Osteocyte (in vitro differentiated cells): ENCODE results near the gene ADGRF4. TPM values are rescaled to one million over a fixed set of nuclear protein-coding genes. Genes with fewer than 3 reads are reported as not detected.

Experiments used
- DNase-seq: peaks from one replicate; pipeline ENCODE4 v3.0.0; 2021; ENCODE audit warnings: mixed read lengths; ENCODE audit not compliant: unreplicated experiment; ENCODE audit errors: extremely low spot score
- H3K27ac Mint-ChIP-seq: one replicate; pipeline ENCODE4 v1.8.0; 2021; ENCODE audit warnings: mild to moderate bottlenecking, mixed read lengths; ENCODE audit not compliant: unreplicated experiment
- H3K27me3 Mint-ChIP-seq: one replicate; pipeline ENCODE4 v1.8.0; 2021; ENCODE audit warnings: mixed read lengths; ENCODE audit not compliant: unreplicated experiment
- H3K36me3 Mint-ChIP-seq: one replicate; pipeline ENCODE4 v1.8.0; 2021; ENCODE audit warnings: mixed read lengths; ENCODE audit not compliant: unreplicated experiment
- H3K4me1 Mint-ChIP-seq: one replicate; pipeline ENCODE4 v1.8.0; 2021; ENCODE audit warnings: mixed read lengths; ENCODE audit not compliant: unreplicated experiment
- H3K4me3 Mint-ChIP-seq: one replicate; pipeline ENCODE4 v1.8.0; 2021; ENCODE audit warnings: mild to moderate bottlenecking, moderate library complexity, mixed read lengths; ENCODE audit not compliant: unreplicated experiment
- H3K9me3 Mint-ChIP-seq: one replicate; pipeline ENCODE4 v1.8.0; 2021; ENCODE audit warnings: mixed read lengths; ENCODE audit not compliant: unreplicated experiment
- total RNA-seq: library from RNA; stranded (reverse); gene quantifications from 2 replicates; pipeline ENCODE4 v1.2.1, GENCODE V29; 2021
- TF ChIP-seq, protein P1 (sequence below): fragments of 200-600 bp; sonication (generic); IDR thresholded peaks from 2 replicates; pipeline ENCODE4 v1.5.0; 2021; ENCODE audit warnings: antibody characterized with exemption, mild to moderate bottlenecking, moderate library complexity

The ADGRF4 gene
- total RNA-seq, 1 donor from 2014 or later, result not detected

DNA sequence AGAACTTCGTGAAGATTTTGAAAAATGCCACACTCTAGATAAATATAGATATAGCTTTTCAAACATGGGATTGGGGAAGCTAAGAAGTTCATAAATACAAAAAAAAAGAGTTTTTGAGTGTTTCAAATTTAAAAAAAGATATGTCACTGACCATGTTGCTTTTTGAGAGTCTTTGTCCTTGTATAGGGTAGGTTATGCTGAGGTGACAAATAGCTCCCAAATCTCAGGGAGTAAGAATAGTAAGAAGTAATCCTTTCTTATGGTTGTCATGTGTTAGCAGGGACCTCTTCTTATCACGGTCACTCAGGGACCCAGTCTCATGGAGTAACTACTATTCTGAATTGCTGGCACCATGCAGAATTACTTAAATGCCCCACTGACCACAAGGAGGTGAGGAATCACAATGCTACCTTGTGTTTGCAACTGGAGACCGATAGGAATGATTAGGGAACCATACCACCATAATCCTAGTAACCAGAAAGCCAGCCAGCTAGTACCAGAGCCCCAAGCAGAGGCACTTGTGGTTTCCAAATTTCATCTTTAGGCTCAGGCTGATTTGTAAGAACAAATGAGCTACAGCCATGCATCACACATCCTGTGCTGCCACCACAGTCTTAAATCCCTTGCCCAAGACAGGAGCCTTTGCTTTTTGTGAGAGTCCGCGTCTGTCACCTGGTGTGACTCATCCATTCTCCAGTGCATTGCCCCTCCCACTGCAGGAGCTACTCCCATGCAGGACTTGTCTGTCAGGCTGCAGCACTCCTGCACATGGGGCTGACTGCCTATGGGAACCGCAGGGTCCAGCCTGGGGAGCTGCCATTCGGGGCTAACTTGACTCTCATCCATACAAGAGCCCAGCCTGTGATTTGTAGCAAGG lies 42.4 kb upstream of the ADGRF4 start:
- H3K4me3 Mint-ChIP-seq, result no peak overlapping the region
- no peaks in the 10 kb centered on the region for H3K4me1 Mint-ChIP-seq
- no peaks in the 10 kb centered on the region for H3K36me3 Mint-ChIP-seq
- no peak for DNase-seq
- peaks cover 2% of the 10 kb centered on the region for H3K27me3 Mint-ChIP-seq
- TF ChIP-seq, protein P1, sequence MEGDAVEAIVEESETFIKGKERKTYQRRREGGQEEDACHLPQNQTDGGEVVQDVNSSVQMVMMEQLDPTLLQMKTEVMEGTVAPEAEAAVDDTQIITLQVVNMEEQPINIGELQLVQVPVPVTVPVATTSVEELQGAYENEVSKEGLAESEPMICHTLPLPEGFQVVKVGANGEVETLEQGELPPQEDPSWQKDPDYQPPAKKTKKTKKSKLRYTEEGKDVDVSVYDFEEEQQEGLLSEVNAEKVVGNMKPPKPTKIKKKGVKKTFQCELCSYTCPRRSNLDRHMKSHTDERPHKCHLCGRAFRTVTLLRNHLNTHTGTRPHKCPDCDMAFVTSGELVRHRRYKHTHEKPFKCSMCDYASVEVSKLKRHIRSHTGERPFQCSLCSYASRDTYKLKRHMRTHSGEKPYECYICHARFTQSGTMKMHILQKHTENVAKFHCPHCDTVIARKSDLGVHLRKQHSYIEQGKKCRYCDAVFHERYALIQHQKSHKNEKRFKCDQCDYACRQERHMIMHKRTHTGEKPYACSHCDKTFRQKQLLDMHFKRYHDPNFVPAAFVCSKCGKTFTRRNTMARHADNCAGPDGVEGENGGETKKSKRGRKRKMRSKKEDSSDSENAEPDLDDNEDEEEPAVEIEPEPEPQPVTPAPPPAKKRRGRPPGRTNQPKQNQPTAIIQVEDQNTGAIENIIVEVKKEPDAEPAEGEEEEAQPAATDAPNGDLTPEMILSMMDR, result no peak
- H3K9me3 Mint-ChIP-seq, result no peaks in the 10 kb centered on the region
- H3K27ac Mint-ChIP-seq, result no peak overlapping the region

DNA sequence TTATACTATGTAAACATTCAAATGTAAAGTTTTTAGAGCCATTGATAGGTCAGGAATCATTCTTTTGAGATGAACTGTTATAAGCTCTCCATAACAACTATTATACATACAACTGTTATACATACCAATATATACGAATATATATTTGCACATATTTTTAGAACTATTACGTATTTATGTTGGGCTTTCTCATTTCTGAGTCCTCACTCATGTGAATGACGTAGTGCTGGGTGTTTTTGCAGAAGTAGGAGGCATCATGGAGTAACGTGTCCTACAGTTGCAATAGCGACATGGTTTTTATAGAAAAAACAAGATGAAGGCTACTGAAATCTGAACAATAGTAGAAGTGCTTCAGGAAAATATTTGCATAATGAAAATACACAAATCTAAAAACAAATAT lies 36.4 kb upstream of the ADGRF4 start:
- no peak for DNase-seq
- Mint-ChIP-seq H3K27ac (no peak overlapping the region), H3K36me3 (no peaks in the 10 kb centered on the region), H3K4me1 (no peaks in the 10 kb centered on the region), H3K27me3 (peaks cover 8% of the 10 kb centered on the region), H3K9me3 (no peaks in the 10 kb centered on the region), H3K4me3 (no peak overlapping the region)
- TF ChIP-seq, protein P1, result no peak

DNA sequence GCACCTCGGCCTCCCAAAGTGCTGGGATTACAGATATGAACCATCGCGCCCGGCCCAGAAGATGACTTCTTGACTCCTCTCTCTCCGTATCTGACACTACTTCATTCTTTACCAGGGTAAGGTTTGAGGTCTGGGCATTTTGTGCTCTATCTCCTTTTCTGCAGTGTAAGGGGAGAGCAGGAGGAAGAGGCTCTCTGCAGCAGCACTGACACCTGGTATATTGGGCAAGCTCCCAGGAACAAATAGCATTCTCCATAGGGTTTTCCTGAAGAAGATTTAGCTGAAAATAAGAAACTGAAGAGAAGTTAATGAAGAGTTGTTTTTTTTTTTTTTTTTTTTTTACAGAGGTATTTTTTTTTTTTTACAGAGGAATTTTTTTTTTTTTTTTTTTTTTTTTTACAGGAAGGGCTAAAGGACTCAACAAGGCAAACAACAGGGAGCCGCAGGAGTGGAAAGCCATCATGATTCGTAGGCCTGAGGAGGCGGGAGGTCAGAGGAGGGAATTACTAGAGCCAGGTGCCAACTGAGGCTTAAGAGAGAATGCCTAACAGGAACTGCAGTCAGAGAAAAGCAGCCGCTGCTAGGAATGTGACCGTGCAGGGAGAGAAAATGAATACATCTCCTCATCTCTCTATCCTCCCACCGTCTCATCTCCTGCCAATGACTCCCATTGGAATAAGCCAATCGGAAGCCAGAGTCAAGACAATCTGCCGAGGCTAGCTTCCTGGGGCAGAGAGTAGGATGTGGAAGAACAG lies 34.7 kb upstream of the ADGRF4 start:
- H3K4me3 Mint-ChIP-seq, result no peak overlapping the region
- no peak for DNase-seq
- no peaks in the 10 kb centered on the region for H3K36me3 Mint-ChIP-seq
- H3K4me1 Mint-ChIP-seq, result no peaks in the 10 kb centered on the region
- H3K27ac Mint-ChIP-seq, result no peak overlapping the region
- no peaks in the 10 kb centered on the region for H3K9me3 Mint-ChIP-seq
- H3K27me3 Mint-ChIP-seq, result peaks cover 5% of the 10 kb centered on the region
- TF ChIP-seq, protein P1, result no peak

DNA sequence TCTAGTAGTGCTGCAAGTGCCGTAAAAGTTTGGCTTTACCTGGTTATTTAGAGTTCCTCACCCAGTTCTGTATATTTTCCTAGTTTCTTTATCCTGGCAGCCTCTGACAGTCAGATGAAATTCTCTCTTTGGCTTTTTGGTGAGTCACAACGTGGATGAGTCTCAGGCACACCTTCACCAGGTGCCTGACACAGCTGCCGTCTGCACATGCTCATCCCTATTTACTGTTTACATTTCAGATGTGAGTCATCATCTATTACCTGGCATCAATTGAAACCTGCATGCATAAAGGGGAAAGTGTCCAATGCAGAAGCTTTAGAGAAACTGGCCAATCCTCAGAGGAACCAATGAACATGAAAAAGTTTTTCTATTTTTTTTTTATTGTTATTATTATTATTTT lies 33.3 kb upstream of the ADGRF4 start:
- Mint-ChIP-seq H3K27ac (no peak overlapping the region), H3K27me3 (peaks cover 5% of the 10 kb centered on the region), H3K36me3 (no peaks in the 10 kb centered on the region), H3K4me3 (no peak overlapping the region), H3K9me3 (no peaks in the 10 kb centered on the region), H3K4me1 (peaks cover 9% of the 10 kb centered on the region)
- TF ChIP-seq, protein P1, result no peak
- DNase-seq, result no peak
